ENCODE data around the gene APRT.

The APRT gene

GRCh38 chr16:88815227-88815626 lies 3.5 kb upstream of the APRT start:
- TF ChIP-seq CTCF (IDR thresholded peaks at IDR 0.05; ENCODE audit: extremely low read depth, missing control alignments), result no peak
- DNase-seq (ENCODE audit: low spot score), result no peak

GRCh38 chr16:88814144-88814502 lies 2.4 kb upstream of the APRT start:
- no peak for DNase-seq (ENCODE audit: low spot score)
- TF ChIP-seq CTCF (IDR thresholded peaks at IDR 0.05; ENCODE audit: extremely low read depth, missing control alignments), result no peak

GRCh38 chr16:88813269-88814143 lies 1.8 kb upstream of the APRT start:
- DNase-seq (ENCODE audit: low spot score), result no peak

DNA sequence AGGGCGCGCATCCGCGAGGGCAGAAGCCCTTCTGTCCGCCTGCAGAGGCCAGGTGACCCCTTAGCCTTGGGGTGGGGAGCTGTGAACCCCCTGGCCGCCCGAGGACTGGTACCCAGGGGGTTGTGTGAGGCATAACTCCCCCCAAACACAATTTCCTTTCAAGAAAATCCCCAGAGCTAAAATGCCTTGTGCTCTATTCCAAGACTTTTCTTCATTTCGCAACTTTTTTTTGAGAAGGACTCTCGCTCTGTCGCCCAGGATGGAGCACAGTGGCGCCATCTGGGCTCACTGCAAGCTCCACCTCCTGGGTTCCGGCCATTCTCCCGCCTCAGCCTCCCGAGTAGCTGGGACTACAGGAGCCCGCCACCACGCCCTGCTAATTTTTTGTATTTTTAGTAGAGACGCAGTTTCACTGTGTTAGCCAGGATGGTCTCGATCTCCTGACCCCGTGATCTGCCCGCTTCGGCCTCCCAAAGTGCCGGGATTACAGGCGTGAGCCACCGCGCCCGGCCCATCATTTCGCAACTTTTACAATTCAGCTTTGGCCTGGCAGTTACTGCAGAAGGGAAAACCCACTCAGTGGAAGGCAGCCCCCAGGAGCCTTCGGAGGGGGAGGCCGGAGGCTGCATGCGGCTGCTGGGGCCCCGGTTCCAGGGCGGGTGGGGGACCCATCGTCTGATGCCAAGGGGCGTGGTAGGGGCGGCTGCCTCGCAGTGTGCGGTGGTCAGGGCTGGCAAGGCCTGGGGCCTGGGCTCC lies 963 bp upstream of the APRT start:
- DNase-seq (ENCODE audit: low spot score), result no peak
- no peak for TF ChIP-seq CTCF (IDR thresholded peaks at IDR 0.05; ENCODE audit: extremely low read depth, missing control alignments)

More at GRCh38 chr16:88813269-88814143, 1.8 kb upstream of the APRT start:
- TF ChIP-seq CTCF (IDR thresholded peaks at IDR 0.05; ENCODE audit: extremely low read depth, missing control alignments), result no peak

- peak; percentile 88 for DNase-seq (ENCODE audit: low spot score)
- TF ChIP-seq CTCF (IDR thresholded peaks at IDR 0.05; ENCODE audit: extremely low read depth, missing control alignments), result no peak
These were observed 588 bp downstream of the APRT start for GRCh38 chr16:88810912-88811768.

DNA sequence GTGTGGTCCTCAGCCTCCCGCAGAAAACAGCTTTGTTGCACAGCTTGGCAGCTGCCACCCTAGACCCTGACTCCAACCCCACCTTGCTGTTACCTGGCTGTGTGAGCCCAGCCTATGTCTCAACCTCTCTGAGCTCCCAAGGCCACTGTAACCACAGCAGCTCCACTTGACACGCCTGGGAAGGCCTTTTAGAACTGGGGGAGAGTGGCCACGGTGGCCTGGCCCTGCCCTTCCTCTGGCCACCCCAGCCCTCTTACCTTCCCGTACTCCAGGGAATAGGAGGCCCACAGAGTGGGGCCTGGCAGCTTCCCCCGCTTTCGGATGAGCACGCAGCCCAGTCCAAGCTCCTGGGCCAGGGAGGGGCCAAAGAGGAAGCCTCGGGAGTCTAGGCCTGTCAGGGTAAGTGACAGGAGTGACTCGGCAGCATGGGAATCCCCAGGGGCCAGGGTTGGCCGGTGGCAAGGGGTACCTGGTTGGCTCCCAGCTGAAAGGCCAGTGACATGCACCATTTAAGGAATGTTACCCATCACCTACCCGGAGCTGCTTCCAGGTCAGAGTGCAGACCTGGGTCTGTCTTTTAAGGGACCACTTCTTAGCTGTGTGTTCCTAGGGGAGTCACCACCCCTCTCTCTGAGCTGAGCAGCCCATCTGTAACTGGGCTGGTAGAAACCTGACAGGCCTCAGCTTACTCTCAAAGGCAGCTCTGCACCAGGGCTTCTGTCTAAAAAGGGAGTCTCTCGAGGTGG lies 1.4 kb downstream of the APRT start:
- no peak for TF ChIP-seq CTCF (IDR thresholded peaks at IDR 0.05; ENCODE audit: extremely low read depth, missing control alignments)
- DNase-seq (ENCODE audit: low spot score), result no peak

Data from GM20000 (cell line).